Keratinocyte (primary cell): ENCODE data around the gene GNG2. TPM values are rescaled to one million over a fixed set of nuclear protein-coding genes. Genes with fewer than 3 reads are reported as not detected.

Experiments
- DNase-seq: peaks from one replicate; pipeline ENCODE4 v3.0.0-alpha.2; 2011; ENCODE audit warnings: low read depth, missing footprints, low spot score
- FAIRE-seq: peaks from 2 replicates; lab custom pipeline; 2011; peaks lifted over from hg19 to GRCh38; lab: Jason Lieb, UNC
- H2AFZ ChIP-seq: 2 replicates; pipeline ENCODE4 v1.6.0; 2012; ENCODE audit warnings: low read length, control low read depth, inconsistent platforms; ENCODE audit not compliant: control insufficient read depth
- H3K27ac ChIP-seq: 2 replicates; pipeline ENCODE4 v1.5.1; 2011; ENCODE audit warnings: low read length; ENCODE audit not compliant: control insufficient read depth, insufficient read depth
- H3K27me3 ChIP-seq: 3 replicates; pipeline ENCODE4 v1.6.0; 2011; ENCODE audit warnings: low read length; ENCODE audit not compliant: control insufficient read depth, insufficient read depth; ENCODE audit errors: extremely low read depth
- H3K36me3 ChIP-seq, 2 experiments: 2 replicates in 1 of 2; 3 replicates in 1 of 2; pipeline ENCODE4 v1.5.1; 2011; ENCODE audit warnings: low read length in 2 of 2, mild to moderate bottlenecking in 1 of 2; ENCODE audit not compliant: control insufficient read depth in 2 of 2, insufficient read depth in 2 of 2; ENCODE audit errors: extremely low read depth in 1 of 2
- H3K4me1 ChIP-seq: 3 replicates; pipeline ENCODE4 v1.5.1; 2011; ENCODE audit warnings: low read length; ENCODE audit not compliant: control insufficient read depth, insufficient read depth; ENCODE audit errors: extremely low read depth
- H3K4me2 ChIP-seq: 3 replicates; pipeline ENCODE4 v1.6.0; 2011; ENCODE audit warnings: low read depth, low read length; ENCODE audit not compliant: control insufficient read depth, insufficient read depth; ENCODE audit errors: extremely low read depth
- H3K4me3 ChIP-seq, 3 experiments: fragments of 200-600 bp in 1 of 3; sonication (generic) in 1 of 3; 2 replicates in 2 of 3; 3 replicates in 1 of 3; pipeline ENCODE4 v1.5.1; 2011 to 2016; ENCODE audit warnings: low read length in 3 of 3, mild to moderate bottlenecking in 3 of 3, control low read depth in 2 of 3, inconsistent platforms in 1 of 3, low read depth in 1 of 3, mixed read lengths in 1 of 3, mixed run types in 1 of 3, moderate library complexity in 1 of 3; ENCODE audit not compliant: control insufficient read depth in 2 of 3, insufficient read depth in 2 of 3; ENCODE audit errors: extremely low read depth in 1 of 3
- H3K79me2 ChIP-seq: 2 replicates; pipeline ENCODE4 v1.6.0; 2012; ENCODE audit warnings: low read length; ENCODE audit not compliant: control insufficient read depth, insufficient read depth
- H3K9ac ChIP-seq: 3 replicates; pipeline ENCODE4 v1.6.0; 2011; ENCODE audit warnings: low read length; ENCODE audit not compliant: control insufficient read depth, insufficient read depth; ENCODE audit errors: extremely low read depth
- H3K9me1 ChIP-seq: 3 replicates; pipeline ENCODE4 v1.6.0; 2011; ENCODE audit warnings: low read length; ENCODE audit not compliant: control insufficient read depth, insufficient read depth; ENCODE audit errors: extremely low read depth
- H3K9me3 ChIP-seq: 2 replicates; pipeline ENCODE4 v1.5.1; 2012; ENCODE audit warnings: low read depth, low read length; ENCODE audit not compliant: control insufficient read depth
- H4K20me1 ChIP-seq: 3 replicates; pipeline ENCODE4 v1.6.0; 2011; ENCODE audit warnings: low read length; ENCODE audit not compliant: control insufficient read depth, insufficient read depth; ENCODE audit errors: extremely low read depth
- EZH2 ChIP-seq: IDR thresholded peaks from one replicate; pipeline ENCODE4 v1.6.1; 2012; ENCODE audit warnings: inconsistent platforms, mild to moderate bottlenecking, low read length, moderate library complexity
- dilution Hi-C: fragments of 300-500 bp; cut with MboI; formaldehyde crosslinking; loops from one replicate; pipeline ENCODE4 v1.7.0; 2020; ENCODE audit warnings: low sequenced_read_pairs; ENCODE audit not compliant: extremely low pct_ligation_motif_present
- polyA plus RNA-seq, 5 experiments: library from polyadenylated mRNA; depleted of rRNA in 3 of 5; stranded (reverse) in 3 of 5; stranded (forward) in 1 of 5; unstranded in 1 of 5; fragments of >200 nt; gene quantifications; 1 replicate in 1 of 5; 2 replicates in 3 of 5; 3 replicates in 1 of 5; pipeline versions ENCODE4 v1.2.1 to v1.2.3, GENCODE V29; 2011 to 2012; ENCODE audit warnings: missing spikeins in 2 of 5, low read depth in 1 of 5, low replicate concordance in 1 of 5
- TF ChIP-seq, protein P1 (sequence below), 3 experiments: IDR thresholded peaks in 1 of 3; conservative IDR thresholded peaks in 1 of 3; optimal IDR thresholded peaks in 1 of 3; 2 replicates in 2 of 3; 3 replicates in 1 of 3; pipeline versions ENCODE3 to v1.5.1; 2011; ENCODE audit warnings: low read length in 3 of 3, mild to moderate bottlenecking in 3 of 3, moderate library complexity in 2 of 3, control low read depth in 1 of 3, inconsistent platforms in 1 of 3; ENCODE audit not compliant: insufficient read depth in 2 of 3; ENCODE audit errors: extremely low read depth in 1 of 3

The GNG2 gene
- polyA plus RNA-seq, 1 donor (not counting 4 experiments of a cell fraction or from before 2014, with no cell fraction given) = 0.28 TPM

DNA sequence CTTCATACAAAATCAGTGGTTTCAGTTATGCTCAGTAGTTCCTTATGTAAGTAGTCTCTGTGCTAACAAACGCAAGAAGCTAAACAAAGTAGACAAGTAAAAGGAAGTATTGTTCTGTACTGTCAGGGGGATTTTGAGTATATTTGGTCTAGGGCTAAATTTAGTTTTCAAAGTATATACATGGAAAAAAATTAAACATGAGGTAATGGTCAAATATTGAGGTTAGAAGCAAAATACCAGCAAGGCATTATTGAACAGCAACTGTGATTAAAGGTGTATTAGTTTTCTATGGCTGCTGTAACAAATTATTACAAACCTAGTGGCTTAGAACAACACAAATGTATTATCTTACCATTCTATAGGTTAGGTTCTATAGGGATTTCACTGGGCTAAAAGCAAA, 18.8 kb downstream of the GNG2 start:
- no peaks in the 10 kb centered on the region for H3K9me1 ChIP-seq
- H3K4me2 ChIP-seq = no peak overlapping the region
- no peak for FAIRE-seq
- no peaks in the 10 kb centered on the region for H3K36me3 ChIP-seq
- no peak overlapping the region for H2AFZ ChIP-seq
- no peaks in the 10 kb centered on the region for H3K4me1 ChIP-seq
- no peaks in the 10 kb centered on the region for H3K27me3 ChIP-seq
- no peak overlapping the region for H3K9ac ChIP-seq
- TF ChIP-seq, protein P1, sequence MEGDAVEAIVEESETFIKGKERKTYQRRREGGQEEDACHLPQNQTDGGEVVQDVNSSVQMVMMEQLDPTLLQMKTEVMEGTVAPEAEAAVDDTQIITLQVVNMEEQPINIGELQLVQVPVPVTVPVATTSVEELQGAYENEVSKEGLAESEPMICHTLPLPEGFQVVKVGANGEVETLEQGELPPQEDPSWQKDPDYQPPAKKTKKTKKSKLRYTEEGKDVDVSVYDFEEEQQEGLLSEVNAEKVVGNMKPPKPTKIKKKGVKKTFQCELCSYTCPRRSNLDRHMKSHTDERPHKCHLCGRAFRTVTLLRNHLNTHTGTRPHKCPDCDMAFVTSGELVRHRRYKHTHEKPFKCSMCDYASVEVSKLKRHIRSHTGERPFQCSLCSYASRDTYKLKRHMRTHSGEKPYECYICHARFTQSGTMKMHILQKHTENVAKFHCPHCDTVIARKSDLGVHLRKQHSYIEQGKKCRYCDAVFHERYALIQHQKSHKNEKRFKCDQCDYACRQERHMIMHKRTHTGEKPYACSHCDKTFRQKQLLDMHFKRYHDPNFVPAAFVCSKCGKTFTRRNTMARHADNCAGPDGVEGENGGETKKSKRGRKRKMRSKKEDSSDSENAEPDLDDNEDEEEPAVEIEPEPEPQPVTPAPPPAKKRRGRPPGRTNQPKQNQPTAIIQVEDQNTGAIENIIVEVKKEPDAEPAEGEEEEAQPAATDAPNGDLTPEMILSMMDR (optimal IDR thresholded peaks at IDR 0.05 in 1 of 3, IDR thresholded peaks at IDR 0.05 in 1 of 3, conservative IDR thresholded peaks at IDR 0.05 in 1 of 3; ENCODE audit: extremely low read depth in 1 of 3, insufficient read depth in 2 of 3, low read length in 3 of 3) = no peak
- no peak for TF ChIP-seq EZH2
- H3K27ac ChIP-seq = no peak overlapping the region
- DNase-seq = no peak
- H3K79me2 ChIP-seq = no peaks in the 10 kb centered on the region
- no peaks in the 10 kb centered on the region for H3K9me3 ChIP-seq
- H4K20me1 ChIP-seq = no peaks in the 10 kb centered on the region
- no peak overlapping the region for H3K4me3 ChIP-seq
- dilution Hi-C loops = no loop called here

DNA sequence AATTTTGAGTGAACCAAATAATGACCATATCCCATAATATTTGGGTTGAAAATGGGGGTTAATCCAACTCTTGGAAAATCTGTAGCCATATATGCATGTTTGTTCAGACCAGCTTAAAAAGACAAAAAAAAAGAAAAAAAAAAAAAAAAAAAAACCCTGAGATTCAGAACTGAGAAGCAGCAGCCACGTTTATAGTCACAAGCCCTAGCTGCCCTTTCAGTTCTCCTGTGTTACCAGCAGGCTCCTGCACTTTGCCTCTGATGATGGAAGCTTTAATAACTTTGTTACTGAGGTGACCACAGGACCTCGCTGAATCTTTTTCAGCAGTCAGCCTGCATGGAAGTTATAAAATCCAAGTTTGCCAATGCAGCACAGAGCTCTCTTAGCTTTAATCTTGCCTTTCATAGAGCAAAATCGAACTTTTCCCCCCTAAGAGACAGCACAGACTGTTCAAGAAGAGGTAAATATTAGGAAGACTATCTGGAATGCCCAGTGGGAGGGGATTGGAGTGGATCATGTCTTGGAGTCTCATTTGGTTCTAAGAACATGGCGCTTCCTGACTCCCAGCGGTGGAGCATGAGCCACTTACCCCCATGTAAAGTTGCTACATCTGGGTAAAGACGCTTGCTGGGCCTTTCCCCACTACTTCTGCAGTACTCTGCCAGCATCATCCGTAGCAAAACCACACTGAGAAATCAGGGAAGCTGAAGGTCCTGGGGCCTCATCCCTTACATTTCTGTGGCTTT, 20.6 kb downstream of the GNG2 start:
- dilution Hi-C loops = no loop called here
- H4K20me1 ChIP-seq = no peaks in the 10 kb centered on the region
- H3K9ac ChIP-seq = no peak overlapping the region
- H2AFZ ChIP-seq = no peak overlapping the region
- H3K4me2 ChIP-seq = no peak overlapping the region
- TF ChIP-seq, protein P1 (optimal IDR thresholded peaks at IDR 0.05 in 1 of 3, IDR thresholded peaks at IDR 0.05 in 1 of 3, conservative IDR thresholded peaks at IDR 0.05 in 1 of 3; ENCODE audit: extremely low read depth in 1 of 3, insufficient read depth in 2 of 3, low read length in 3 of 3) = no peak
- no peak for TF ChIP-seq EZH2
- no peaks in the 10 kb centered on the region for H3K9me3 ChIP-seq
- no peak overlapping the region for H3K27ac ChIP-seq
- H3K27me3 ChIP-seq = no peaks in the 10 kb centered on the region
- H3K4me3 ChIP-seq = no peak overlapping the region
- H3K9me1 ChIP-seq = no peaks in the 10 kb centered on the region
- no peaks in the 10 kb centered on the region for H3K79me2 ChIP-seq
- DNase-seq (no peak), FAIRE-seq (no peak)
- H3K36me3 ChIP-seq = no peaks in the 10 kb centered on the region
- no peaks in the 10 kb centered on the region for H3K4me1 ChIP-seq
